GM08714 (cell line): ENCODE results near the gene GPR180.
A peak's percentile ranks its signal among the peaks of the same experiment; 100 is the strongest.

ENCODE experiments used
- H3K4me3 ChIP-seq: fragments of 200-500 bp; sonication (Bioruptor generic); 2 replicates; pipeline ENCODE4 v1.5.1; 2014; ENCODE audit warnings: mild to moderate bottlenecking, low read length, inconsistent platforms
- ZNF274 ChIP-seq: IDR thresholded peaks from 2 replicates; pipeline ENCODE4 v1.6.1; 2012; ENCODE audit warnings: mild to moderate bottlenecking, low read depth, low read length

The GPR180 gene

DNA sequence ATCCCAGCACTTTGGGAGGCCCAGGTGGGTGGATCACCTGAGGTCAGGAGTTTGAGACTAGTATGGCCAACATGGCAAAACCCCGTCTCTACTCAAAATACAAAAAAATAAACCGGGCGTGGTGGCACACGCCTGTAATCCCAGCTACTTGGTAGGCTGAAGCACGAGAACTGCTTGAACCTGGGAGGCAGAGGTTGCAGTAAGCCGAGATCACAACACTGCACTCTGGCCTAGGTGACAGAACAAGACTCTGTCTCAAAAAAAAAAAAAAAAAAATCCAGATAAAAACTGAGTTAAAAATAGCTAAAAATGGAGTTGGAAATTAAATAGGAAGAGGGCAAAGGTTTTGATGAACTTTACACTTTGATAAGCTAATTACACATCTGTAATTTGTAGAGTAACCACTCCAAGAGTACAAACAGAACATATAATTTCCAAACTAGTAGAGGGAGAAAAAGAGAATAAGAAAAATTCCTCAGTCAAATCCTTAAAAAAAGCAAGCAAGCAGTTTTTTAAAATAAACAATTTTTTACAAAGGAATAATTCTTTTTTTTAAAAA, 16.0 kb upstream of the GPR180 start:
- TF ChIP-seq ZNF274, result no peak
- H3K4me3 ChIP-seq, result no peak overlapping the region

DNA sequence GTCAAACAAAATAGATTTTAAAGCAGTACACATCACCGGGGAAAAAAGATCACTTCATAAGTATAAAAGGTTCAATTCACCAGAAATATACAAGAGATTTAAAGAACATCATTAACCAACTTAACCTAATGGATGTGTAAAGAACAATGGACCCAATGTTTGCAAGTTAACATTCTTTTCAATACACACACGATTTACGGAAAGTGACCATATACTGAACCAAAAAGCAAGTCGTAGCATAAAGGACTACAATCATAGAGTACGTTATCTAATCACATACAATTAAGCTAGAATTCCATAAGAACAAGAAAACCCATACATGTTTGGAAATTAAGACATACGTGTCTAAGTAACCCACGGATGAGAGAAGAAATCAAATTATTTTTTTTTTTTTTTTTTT, 15.3 kb upstream of the GPR180 start:
- no peak overlapping the region for H3K4me3 ChIP-seq
- TF ChIP-seq ZNF274, result no peak

DNA sequence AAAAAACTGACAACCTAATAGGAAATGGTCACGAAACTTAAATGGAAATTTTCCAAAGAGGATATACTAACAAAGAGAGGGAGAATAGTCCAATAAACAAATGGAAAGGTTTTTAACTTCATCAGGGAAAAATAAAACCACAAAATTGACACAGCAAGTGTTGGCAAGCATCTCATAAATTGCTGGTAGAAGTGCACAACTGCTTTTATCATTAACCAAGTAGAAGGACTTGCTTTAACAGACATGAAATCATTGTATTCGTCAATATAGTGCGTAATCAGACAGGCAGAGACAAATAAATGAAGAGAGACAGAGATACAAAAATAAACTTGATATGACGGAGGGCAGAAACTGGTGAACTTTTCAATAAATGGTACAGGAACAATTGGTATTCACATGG, 13.1 kb upstream of the GPR180 start:
- TF ChIP-seq ZNF274, result no peak
- H3K4me3 ChIP-seq, result no peak overlapping the region

- H3K4me3 ChIP-seq, result no peak overlapping the region
- no peak for TF ChIP-seq ZNF274
These were observed 10.9 kb upstream of the GPR180 start for GRCh38 chr13:94590744-94591143.

DNA sequence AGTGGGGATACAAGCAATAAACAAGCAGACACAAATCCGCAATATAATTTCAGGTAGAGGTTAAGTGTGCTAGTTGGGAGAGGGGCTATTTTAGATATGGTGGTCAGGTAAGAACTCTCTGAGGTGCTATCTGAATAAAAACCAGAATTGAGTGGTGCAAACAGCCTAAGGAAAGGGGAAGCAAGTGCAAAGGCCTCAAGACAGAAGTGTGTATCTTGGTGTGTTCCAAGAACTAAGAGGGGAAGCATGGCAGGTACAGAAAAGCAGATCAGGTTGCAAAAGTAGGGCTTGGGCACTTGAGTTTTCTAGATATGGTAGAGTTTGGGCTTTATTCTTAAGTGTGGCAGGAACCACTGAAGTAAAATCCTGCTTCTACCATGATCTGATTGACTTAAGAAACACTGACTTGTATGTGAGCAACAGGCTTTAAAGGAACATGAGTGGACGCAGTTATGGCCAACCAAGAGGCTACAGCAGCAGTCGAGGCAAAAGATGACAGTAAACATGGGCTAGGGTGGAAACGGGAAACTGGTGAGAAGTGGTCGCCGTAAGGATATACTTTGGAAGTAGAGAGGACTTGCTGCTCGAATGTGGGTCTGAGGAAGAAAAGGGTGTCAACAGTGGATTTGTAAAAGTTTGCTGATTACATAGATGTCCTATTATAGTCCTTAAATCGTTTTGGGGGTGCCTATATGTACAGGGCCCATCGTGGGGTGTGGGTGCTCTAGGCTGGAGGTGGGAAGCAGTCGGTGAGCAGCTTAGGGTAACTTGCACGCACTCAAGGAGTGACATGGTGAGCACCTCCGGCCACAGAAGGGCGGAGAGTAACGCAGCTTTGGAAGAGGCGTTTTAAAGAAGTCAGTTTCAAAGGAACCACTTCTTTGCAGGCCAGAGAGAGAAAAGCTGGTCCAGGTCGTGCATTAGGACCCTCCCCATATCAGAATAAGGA, 6.4 kb upstream of the GPR180 start:
- H3K4me3 ChIP-seq, result peak overlapping the region; percentile 90
- TF ChIP-seq ZNF274, result no peak

GRCh38 chr13:94595950-94596574, 5.6 kb upstream of the GPR180 start, which contains the start of gene TGDS:
Gene TGDS (minus strand): TSS chr13:94596152. CDS start chr13:94596136, 16 bp downstream.
- H3K4me3 ChIP-seq, result peak within 1 kb of the TSS; percentile 90
- no peak for TF ChIP-seq ZNF274

- TF ChIP-seq ZNF274, result no peak
- H3K4me3 ChIP-seq, result peak overlapping the region; percentile 90; the same call in 1 of the 2 replicates
These were observed 5.1 kb upstream of the GPR180 start for GRCh38 chr13:94596575-94596971.

- no peak for TF ChIP-seq ZNF274
- no peak overlapping the region for H3K4me3 ChIP-seq
These were observed 3.4 kb upstream of the GPR180 start for GRCh38 chr13:94598281-94598680.

DNA sequence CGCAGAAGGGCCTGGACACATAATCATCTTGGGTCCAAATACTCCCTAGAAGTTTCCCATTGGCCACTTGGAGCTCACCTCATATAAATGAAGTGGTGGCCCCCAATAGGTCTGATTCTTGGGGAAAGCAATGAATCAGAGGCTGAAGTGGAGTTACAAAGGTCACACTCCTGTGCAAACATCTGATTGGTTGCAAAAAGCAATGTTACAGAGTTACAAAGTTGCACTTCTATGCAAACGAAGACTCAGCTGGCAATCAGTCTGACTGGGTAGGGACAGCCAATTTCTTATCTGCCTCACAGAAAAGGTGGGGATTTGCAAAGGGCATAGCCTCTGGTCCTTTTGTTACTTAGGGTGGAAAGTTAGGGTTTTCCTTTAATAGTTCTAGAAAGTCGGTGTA, 1.8 kb upstream of the GPR180 start:
- no peak for TF ChIP-seq ZNF274
- no peak overlapping the region for H3K4me3 ChIP-seq

DNA sequence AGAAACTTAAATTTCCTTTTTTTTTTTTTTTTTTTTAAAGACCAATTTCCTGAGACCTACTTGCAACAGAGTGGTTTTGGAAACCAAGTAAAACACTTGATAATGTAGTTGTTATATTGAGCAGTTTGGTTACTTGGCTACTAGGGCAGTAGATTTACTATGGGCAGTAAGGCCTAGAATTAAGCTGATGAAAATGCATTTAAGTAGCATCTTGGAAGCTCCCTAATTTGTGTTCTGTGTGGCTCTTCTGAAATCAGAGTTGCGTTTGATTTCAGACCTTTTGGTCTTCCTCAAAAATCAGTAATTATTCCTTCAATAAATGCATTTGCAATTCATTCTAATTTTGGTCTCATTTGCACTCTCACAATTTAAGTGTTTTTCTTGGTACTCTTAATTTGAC, 810 bp downstream of the GPR180 start:
- H3K4me3 ChIP-seq, result peak overlapping the region; percentile 85
- no peak for TF ChIP-seq ZNF274

DNA sequence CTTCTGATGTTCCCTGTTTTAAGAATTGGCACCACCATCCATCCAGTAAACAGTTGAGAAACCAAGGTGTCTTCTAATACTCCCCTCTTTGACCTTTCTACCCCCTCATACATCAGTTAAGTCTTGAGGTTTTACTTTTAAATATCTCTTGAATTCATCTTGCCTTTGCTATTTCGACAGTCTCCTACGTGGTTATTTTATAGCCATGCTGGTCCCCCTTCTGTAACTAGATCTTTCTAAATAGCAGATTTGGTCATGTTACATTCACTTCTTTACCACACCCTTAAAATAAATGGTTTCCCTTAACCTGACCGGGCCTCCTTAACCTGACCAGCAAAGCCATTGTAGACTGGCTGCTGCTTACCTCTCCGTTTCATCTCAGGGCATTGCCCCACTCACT, 5.4 kb downstream of the GPR180 start:
- no peak overlapping the region for H3K4me3 ChIP-seq
- TF ChIP-seq ZNF274, result no peak

GRCh38 chr13:94607939-94608338, 6.3 kb downstream of the GPR180 start:
- no peak for TF ChIP-seq ZNF274
- H3K4me3 ChIP-seq, result no peak overlapping the region

DNA sequence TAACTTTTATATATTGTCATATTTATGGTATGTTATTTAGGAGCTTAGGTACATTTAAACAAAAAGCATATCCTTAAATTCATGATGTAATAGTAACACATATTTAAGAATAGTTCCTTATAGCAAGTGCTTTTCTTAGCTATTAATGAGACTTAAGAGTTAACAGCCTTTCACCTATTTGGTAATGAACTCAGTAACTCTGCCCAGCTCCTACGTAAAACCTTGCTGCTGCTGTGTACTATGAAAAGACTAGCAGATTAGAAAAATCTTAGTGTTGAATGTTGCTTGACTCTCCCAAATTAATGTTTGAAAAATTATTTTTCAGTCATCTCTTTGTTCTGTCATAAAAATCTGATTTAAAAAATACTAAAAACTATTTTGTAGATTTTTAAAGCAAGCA, 6.9 kb downstream of the GPR180 start:
- TF ChIP-seq ZNF274, result no peak
- no peak overlapping the region for H3K4me3 ChIP-seq

- TF ChIP-seq ZNF274, result no peak
- H3K4me3 ChIP-seq, result no peak overlapping the region
These were observed 7.5 kb downstream of the GPR180 start for GRCh38 chr13:94609196-94609595.

DNA sequence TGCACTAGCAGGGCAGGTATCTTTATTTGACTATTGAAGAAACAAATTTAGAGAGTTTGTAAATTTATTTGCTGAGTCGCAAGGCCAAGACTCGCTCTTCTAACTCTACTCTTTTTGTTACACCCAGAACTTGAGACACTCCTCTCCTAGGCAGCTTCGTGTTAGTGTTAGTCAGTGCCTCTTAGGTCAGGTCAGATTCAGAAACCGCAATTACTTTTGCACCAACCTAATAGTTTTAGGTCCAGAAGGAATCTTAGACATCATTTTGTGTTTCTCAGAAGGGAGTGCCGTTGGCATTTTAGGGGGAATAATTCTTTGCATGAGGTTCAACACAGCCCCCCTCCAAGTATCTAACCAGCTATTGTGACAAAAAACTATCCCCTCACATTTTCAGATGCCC, 8.8 kb downstream of the GPR180 start:
- no peak for TF ChIP-seq ZNF274
- no peak overlapping the region for H3K4me3 ChIP-seq
